ENCODE measurements around the gene TNS3. TPM values are rescaled to one million over a fixed set of nuclear protein-coding genes. Genes with fewer than 3 reads are reported as not detected.

The TNS3 gene
- total RNA-seq, 1 donor from 2014 or later = 4.6 TPM

GRCh38 chr7:47358944-47359588, 222.8 kb downstream of the TNS3 start:
- ATAC-seq = no peak

DNA sequence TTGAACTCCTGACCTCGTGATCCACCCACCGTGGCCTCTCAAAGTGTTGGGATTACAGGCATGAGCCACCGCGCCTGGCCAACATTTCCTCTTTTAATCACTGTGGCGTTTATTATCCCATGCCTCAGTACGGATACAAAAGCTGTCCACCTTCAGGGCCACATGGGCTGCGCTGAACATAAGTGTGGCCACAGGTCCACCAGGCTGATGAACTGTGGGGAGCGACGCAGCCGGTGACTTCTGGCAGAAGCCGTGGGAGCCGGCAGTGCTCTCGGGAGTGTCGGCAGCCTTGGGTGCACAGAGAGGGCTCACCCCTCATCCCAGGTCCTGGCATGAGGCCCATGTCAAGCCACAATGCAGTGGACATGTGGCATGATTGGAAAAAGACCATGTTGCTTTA, 223.6 kb downstream of the TNS3 start:
- no peak for ATAC-seq

DNA sequence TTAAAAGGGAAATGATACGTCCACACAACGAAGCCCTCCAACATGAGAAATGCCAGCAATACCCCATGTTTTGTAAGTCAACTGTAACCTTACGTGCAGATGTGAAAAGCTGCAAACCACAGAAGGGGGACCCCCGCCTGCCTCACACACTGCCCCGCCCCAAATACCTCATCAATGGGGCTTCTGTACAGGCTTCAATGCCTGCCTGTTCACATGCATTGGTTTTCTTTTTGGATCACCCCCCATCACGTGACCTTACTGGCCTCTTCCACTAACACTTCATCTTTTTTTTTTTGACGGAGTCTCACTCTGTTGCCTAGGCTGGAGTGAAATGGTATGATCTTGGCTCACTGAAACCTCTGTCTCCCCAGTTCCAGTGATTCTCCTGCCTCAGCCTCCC, 224.0 kb downstream of the TNS3 start:
- no peak for ATAC-seq

GRCh38 chr7:47357361-47357760, 224.6 kb downstream of the TNS3 start:
- no peak for ATAC-seq

DNA sequence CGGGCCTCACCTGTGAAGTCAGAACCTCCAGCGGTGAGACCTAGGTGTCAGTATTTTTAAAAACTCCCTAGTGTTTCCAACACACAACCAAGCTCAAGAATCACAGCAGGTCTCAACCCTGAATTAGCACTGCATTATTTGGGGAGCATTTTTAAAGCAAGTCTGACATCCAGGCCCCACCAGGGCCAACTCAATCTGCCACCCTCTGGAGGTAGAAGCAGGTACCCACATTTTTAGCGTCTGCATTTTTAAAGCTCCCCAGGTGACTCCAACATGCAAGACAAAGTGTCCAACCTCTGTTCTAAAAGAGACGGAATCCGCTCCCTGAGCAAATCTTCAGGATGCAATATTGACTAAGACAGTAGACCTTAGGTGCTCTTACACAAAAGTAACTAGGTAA, 225.7 kb downstream of the TNS3 start:
- ATAC-seq = no peak

DNA sequence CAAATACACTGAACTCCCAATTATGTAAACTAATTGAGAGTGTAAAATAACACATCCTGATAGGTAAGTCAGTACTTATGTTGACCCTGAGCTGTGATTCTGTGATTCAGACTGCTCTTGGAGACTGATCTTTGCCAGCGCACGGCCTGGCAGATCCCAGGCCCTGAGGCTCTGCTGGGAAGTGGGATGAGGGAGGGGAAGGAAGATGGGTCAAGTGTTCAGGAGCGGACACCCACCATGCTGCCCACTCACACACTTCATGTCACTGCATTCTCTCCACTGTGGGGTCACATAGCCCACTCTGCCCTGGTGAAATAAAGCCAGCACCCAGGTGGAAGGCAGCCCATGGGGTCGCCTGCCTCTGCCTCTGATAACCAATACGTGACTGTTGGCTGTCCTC, 226.2 kb downstream of the TNS3 start:
- ATAC-seq = no peak

- ATAC-seq = no peak
Measured at GRCh38 chr7:47354831-47355541, 226.9 kb downstream of the TNS3 start.

GRCh38 chr7:47354071-47354470, 227.8 kb downstream of the TNS3 start:
- no peak for ATAC-seq

GRCh38 chr7:47352394-47352968, 229.4 kb downstream of the TNS3 start:
- ATAC-seq = no peak

DNA sequence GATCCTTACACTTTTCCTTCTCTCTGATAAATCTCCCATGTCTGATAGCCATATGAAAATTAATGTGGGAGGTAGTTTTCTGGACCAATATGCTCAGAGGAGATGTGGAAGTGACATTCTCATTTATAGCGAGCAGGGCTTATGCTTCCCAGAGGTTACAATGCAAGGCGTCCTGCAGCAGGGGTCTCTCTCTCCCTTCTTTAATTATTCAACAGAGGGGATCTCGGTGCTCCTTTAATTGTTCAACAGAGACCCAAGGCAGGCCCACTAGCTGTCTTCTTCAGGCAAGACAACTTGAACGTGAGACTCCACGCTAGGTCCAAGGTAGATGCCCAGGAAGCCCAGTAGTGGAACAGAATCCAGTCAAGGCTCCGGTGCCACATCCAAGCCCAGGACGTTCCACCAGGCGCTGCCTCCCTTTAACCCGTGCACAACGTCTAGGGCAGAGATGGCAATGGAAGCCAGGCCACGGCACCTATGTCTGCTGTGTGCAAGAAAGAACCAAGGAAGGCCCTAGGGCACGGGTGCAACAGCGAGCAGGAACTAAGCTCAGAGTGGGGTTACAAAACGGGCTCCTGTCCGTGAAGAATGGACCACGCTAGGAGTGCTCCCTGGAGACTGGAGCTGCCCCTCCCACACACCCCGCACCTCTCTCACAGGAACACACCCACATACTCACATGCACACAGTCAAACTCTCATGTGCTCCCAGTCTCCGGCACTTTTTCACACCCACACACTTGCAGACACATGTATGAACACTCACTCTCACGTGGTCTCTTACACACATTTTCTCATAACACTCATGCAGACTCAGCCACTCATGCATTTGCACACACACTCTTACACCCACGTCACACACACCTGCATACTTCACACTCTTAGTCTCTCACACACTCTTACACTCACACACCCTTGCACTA, 230.4 kb downstream of the TNS3 start:
- no peak for ATAC-seq

- no peak for ATAC-seq
Measured at GRCh38 chr7:47350425-47350824, 231.5 kb downstream of the TNS3 start.

DNA sequence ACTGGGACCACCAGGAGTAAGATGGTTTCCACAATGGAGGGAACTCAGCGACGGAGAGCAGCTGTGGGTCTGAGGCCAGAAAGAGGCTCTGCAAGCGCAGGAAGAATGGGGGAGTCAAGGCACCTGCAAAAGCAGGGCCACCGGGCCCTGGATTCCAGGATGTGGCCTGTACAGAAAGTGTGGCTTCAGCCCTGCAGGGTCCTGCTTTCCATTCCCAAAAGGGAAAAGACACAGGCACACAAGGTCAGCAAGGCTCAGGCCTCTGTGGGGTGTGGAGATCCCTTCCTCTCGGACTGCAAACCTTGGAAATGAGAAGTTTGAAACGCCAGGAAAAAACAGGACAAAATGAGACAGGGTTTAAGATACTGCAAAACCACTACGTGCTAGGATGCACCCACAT, 232.5 kb downstream of the TNS3 start:
- ATAC-seq = no peak

DNA sequence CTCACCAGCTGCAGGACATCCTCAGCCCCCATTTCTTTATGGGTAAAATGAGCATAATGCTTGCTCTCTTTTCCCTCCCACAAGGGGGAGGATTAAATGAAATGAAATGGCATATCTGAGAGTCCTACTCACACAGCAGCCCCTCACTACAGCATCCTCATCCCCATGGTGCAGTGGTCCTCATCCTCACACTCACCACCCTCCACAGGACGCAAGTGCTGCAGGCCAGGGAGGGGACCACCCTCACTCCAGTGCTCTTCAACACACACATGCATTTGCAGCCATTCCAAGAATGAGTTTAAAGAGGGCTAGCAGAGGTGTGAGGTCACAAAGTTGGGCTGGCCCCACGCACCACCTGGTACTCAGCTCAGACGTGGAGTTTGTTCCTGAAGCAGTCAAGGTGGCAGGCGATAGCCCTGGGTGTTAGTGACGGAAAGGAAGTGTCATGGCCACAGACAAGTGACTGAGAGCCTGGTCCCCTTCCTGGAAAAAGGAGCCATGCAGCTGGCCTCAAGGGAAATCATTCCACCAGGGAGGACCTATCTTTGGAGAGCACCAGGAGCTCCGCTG, 234.0 kb downstream of the TNS3 start:
- no peak for ATAC-seq

DNA sequence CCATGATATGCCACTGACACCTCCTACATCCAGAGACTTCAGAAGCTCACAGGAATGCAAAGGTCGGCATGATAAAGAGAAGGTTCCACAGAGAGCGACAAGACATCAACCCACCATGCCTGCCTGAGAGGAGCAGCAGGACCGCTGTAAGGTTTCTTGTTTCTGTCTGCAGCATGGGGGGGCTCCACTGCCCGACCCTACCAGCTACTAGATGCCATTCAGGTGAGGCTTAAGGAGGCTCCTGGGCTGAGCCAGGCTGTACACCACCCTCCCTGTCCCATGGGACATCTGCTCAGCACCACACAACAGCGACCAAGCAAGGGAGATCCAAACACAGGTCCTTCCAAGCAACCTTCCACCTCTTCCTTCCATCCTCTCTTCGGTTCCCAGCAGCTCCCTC, 234.6 kb downstream of the TNS3 start:
- ATAC-seq = no peak

DNA sequence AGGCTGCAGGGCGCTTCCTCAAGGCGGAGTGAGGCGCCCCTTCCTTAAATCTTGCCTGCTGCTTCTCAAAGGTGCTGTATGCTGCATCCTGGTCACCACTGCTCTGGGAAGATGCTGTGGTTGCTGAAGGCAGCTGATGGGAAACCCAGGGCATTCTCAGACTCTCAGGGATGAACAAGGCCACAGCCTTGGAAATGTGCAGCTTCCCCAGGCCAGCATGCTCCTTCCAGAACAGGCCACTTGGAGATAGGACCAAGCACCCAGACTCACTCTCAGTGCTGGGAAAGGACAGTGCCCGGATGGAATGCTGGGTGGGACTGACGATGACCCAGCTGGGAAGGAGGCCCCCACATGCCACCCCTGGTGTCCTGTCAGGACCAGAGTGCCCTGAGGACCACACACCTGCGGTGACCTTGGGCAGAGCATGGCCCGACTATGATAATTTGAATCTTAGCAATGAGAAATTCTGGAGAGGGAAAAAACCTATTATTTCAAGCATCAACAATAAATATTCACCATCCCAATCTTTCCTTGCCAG, 235.5 kb downstream of the TNS3 start:
- ATAC-seq = no peak

DNA sequence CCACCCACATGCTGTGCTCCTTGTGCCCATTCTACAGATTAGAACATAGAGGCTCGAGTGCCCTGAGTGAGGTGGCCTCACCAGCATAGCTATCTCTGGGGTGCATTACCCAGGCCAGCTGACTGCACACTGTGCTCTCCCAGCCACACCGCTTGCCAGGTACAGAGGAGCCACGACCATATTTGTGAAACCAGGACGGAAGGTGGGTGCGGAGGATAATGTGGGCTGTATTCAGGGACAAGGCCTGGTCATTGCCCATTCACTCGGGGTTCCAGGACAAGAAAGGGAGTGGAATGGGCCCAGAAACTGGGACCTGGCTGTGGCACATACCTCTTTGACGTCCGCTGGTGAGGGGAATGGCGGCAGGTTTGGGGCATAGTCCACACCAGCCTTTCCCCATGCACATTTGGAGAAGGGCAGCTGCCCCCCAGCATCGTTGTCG, 236.0 kb downstream of the TNS3 start:
- no peak for ATAC-seq

- ATAC-seq = no peak
Measured at GRCh38 chr7:47344171-47344955, 237.5 kb downstream of the TNS3 start.

DNA sequence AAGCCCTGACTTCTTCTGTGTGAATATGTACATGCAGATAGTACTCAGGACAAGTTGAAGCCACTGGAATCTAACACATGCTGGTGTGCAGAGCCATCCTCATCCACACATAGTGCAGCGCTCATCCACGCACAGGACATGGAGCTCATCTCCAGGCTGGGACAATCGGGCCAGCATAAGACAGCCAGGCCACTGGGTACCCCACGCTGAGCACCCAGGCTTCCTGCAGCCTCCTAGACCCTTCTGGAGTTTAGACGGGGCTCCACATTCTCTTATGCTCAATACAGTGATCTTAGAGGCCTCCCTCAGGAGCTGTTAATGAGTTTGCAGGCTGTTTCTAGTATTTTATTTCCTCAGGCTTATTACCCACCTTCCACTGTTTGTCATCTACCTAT, 238.9 kb downstream of the TNS3 start:
- ATAC-seq = no peak

- no peak for ATAC-seq
Measured at GRCh38 chr7:47342296-47343060, 239.4 kb downstream of the TNS3 start.

GRCh38 chr7:47340517-47340916, 241.4 kb downstream of the TNS3 start:
- ATAC-seq = no peak

- no peak for ATAC-seq
Measured at GRCh38 chr7:47338026-47338425, 243.9 kb downstream of the TNS3 start.

All from esophagus mucosa (tissue), 1 donor.